ENCODE measurements around the gene BORA.

- TF ChIP-seq, protein P1, sequence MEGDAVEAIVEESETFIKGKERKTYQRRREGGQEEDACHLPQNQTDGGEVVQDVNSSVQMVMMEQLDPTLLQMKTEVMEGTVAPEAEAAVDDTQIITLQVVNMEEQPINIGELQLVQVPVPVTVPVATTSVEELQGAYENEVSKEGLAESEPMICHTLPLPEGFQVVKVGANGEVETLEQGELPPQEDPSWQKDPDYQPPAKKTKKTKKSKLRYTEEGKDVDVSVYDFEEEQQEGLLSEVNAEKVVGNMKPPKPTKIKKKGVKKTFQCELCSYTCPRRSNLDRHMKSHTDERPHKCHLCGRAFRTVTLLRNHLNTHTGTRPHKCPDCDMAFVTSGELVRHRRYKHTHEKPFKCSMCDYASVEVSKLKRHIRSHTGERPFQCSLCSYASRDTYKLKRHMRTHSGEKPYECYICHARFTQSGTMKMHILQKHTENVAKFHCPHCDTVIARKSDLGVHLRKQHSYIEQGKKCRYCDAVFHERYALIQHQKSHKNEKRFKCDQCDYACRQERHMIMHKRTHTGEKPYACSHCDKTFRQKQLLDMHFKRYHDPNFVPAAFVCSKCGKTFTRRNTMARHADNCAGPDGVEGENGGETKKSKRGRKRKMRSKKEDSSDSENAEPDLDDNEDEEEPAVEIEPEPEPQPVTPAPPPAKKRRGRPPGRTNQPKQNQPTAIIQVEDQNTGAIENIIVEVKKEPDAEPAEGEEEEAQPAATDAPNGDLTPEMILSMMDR (IDR thresholded peaks at IDR 0.05): no peak
- TF ChIP-seq EZH2phosphoT487 (IDR thresholded peaks at IDR 0.05): no peak
Observed at GRCh38 chr13:72727417-72728289, at the start of gene BORA, which contains the start of gene MZT1.

All from neural progenitor cell (in vitro differentiated cells).